IPS-18c (cell line): Measurements from ENCODE around the gene LCN6.
"Not testable (repeated sequence)": the region's sequence is repeated elsewhere in the genome, so short reads cannot be mapped to it uniquely, and the experiment has no call there.

Experiments used
- H3K4me3 ChIP-seq: 2 replicates; pipeline ENCODE4 v1.7.0; 2013; ENCODE audit warnings: low read depth, mild to moderate bottlenecking, low read length, moderate library complexity; ENCODE audit not compliant: insufficient read depth
- H3K9me3 ChIP-seq: one replicate; pipeline ENCODE4 v1.6.1; 2013; ENCODE audit warnings: mild to moderate bottlenecking, low read length, moderate library complexity; ENCODE audit not compliant: control insufficient read depth, insufficient read depth

LCN6 gene

GRCh38 chr9:136709454-136710109, 38.7 kb downstream of the LCN6 start:
- no peak overlapping the region for H3K4me3 ChIP-seq
- H3K9me3 ChIP-seq: no peaks in the 10 kb centered on the region

- H3K4me3 ChIP-seq: no peak overlapping the region
- no peaks in the 10 kb centered on the region for H3K9me3 ChIP-seq
Measured at GRCh38 chr9:136707849-136708517, 40.3 kb downstream of the LCN6 start.

- no peaks in the 10 kb centered on the region for H3K9me3 ChIP-seq
- no peak overlapping the region for H3K4me3 ChIP-seq
Measured at GRCh38 chr9:136707011-136707410, 41.3 kb downstream of the LCN6 start.

- H3K9me3 ChIP-seq: no peaks in the 10 kb centered on the region
- H3K4me3 ChIP-seq: no peak overlapping the region
Measured at GRCh38 chr9:136705564-136705963, 42.8 kb downstream of the LCN6 start.

GRCh38 chr9:136704741-136705140, 43.6 kb downstream of the LCN6 start:
- H3K9me3 ChIP-seq, H3K4me3 ChIP-seq: not testable (repeated sequence)

GRCh38 chr9:136703276-136703860, 45.0 kb downstream of the LCN6 start:
- Histone ChIP-seq H3K4me3 (no peak overlapping the region), H3K9me3 (no peaks in the 10 kb centered on the region)

- Histone ChIP-seq H3K4me3 (no peak overlapping the region), H3K9me3 (no peaks in the 10 kb centered on the region)
Measured at GRCh38 chr9:136701668-136702053, 46.7 kb downstream of the LCN6 start.

- H3K9me3 ChIP-seq: no peaks in the 10 kb centered on the region
- no peak overlapping the region for H3K4me3 ChIP-seq
Measured at GRCh38 chr9:136700959-136701667, 47.2 kb downstream of the LCN6 start.

- no peak overlapping the region for H3K4me3 ChIP-seq
- H3K9me3 ChIP-seq: no peaks in the 10 kb centered on the region
Measured at GRCh38 chr9:136700304-136700703, 48.0 kb downstream of the LCN6 start.

GRCh38 chr9:136698635-136699246, 49.6 kb downstream of the LCN6 start:
- no peaks in the 10 kb centered on the region for H3K9me3 ChIP-seq
- H3K4me3 ChIP-seq: no peak overlapping the region

- Histone ChIP-seq H3K4me3 (no peak overlapping the region), H3K9me3 (no peaks in the 10 kb centered on the region)
Measured at GRCh38 chr9:136697821-136698526, 50.4 kb downstream of the LCN6 start.

GRCh38 chr9:136697146-136697820, 51.0 kb downstream of the LCN6 start:
- no peaks in the 10 kb centered on the region for H3K9me3 ChIP-seq
- H3K4me3 ChIP-seq: no peak overlapping the region

GRCh38 chr9:136696502-136696901, 51.8 kb downstream of the LCN6 start:
- H3K4me3 ChIP-seq: no peak overlapping the region
- no peaks in the 10 kb centered on the region for H3K9me3 ChIP-seq

GRCh38 chr9:136695955-136696354, 52.4 kb downstream of the LCN6 start:
- H3K9me3 ChIP-seq: no peaks in the 10 kb centered on the region
- no peak overlapping the region for H3K4me3 ChIP-seq

- no peaks in the 10 kb centered on the region for H3K9me3 ChIP-seq
- no peak overlapping the region for H3K4me3 ChIP-seq
Measured at GRCh38 chr9:136695435-136695895, 52.9 kb downstream of the LCN6 start.

- H3K4me3 ChIP-seq: no peak overlapping the region
- no peaks in the 10 kb centered on the region for H3K9me3 ChIP-seq
Measured at GRCh38 chr9:136694872-136695247, 53.5 kb downstream of the LCN6 start.
